HG03060 (cell line): Measurements from ENCODE around the gene HEBP2.
"Not testable (repeated sequence)": the region's sequence is repeated elsewhere in the genome, so short reads cannot be mapped to it uniquely, and the experiment has no call there.

Experiments used
- ATAC-seq: cut with Tn5 transposase; IDR thresholded peaks from one replicate; pipeline ENCODE4 v1.9.1; 2021; ENCODE audit warnings: low read depth, moderate number of reproducible peaks; ENCODE audit not compliant: unreplicated experiment

HEBP2 gene

GRCh38 chr6:138421608-138422007 lies 17.6 kb downstream of the HEBP2 start:
- no peak for ATAC-seq

- no peak for ATAC-seq
Observed at GRCh38 chr6:138422861-138423260, 18.8 kb downstream of the HEBP2 start.

GRCh38 chr6:138424004-138424904 lies 20.2 kb downstream of the HEBP2 start:
- no peak for ATAC-seq

GRCh38 chr6:138425256-138425655 lies 21.2 kb downstream of the HEBP2 start:
- ATAC-seq: not testable (repeated sequence)

- no peak for ATAC-seq
Observed at GRCh38 chr6:138426500-138427123, 22.6 kb downstream of the HEBP2 start.

- ATAC-seq: no peak
Observed at GRCh38 chr6:138427701-138428100, 23.7 kb downstream of the HEBP2 start.

- ATAC-seq: no peak
Observed at GRCh38 chr6:138428944-138429598, 25.0 kb downstream of the HEBP2 start.

- no peak for ATAC-seq
Observed at GRCh38 chr6:138429761-138430160, 25.7 kb downstream of the HEBP2 start.

- no peak for ATAC-seq
Observed at GRCh38 chr6:138430361-138431145, 26.5 kb downstream of the HEBP2 start.

- ATAC-seq: no peak
Observed at GRCh38 chr6:138431256-138432062, 27.4 kb downstream of the HEBP2 start.

- no peak for ATAC-seq
Observed at GRCh38 chr6:138432063-138432356, 28.0 kb downstream of the HEBP2 start.

GRCh38 chr6:138434096-138434495 lies 30.1 kb downstream of the HEBP2 start:
- no peak for ATAC-seq

- no peak for ATAC-seq
Observed at GRCh38 chr6:138434925-138435324, 30.9 kb downstream of the HEBP2 start.

GRCh38 chr6:138439546-138439945 lies 35.5 kb downstream of the HEBP2 start:
- no peak for ATAC-seq

- no peak for ATAC-seq
Observed at GRCh38 chr6:138440296-138440695, 36.3 kb downstream of the HEBP2 start.

- no peak for ATAC-seq
Observed at GRCh38 chr6:138440758-138441357, 36.8 kb downstream of the HEBP2 start.

- ATAC-seq: no peak
Observed at GRCh38 chr6:138441965-138442364, 37.9 kb downstream of the HEBP2 start.

GRCh38 chr6:138442663-138443062 lies 38.6 kb downstream of the HEBP2 start:
- ATAC-seq: no peak

- no peak for ATAC-seq
Observed at GRCh38 chr6:138443979-138444378, 40.0 kb downstream of the HEBP2 start.

- ATAC-seq: no peak
Observed at GRCh38 chr6:138446821-138447220, 42.8 kb downstream of the HEBP2 start.
